GM21447 (cell line): Measurements from ENCODE around the gene HIPK2.

Experiments used
- ATAC-seq: cut with Tn5 transposase; IDR thresholded peaks from one replicate; pipeline ENCODE4 v1.9.1; 2021; ENCODE audit not compliant: unreplicated experiment

The HIPK2 gene

GRCh38 chr7:139544645-139545044, 233.2 kb downstream of the HIPK2 start:
- ATAC-seq: no peak

GRCh38 chr7:139543801-139544603, 233.8 kb downstream of the HIPK2 start:
- ATAC-seq: no peak

- ATAC-seq: no peak
Measured at GRCh38 chr7:139542308-139543151, 235.3 kb downstream of the HIPK2 start.

- no peak for ATAC-seq
Measured at GRCh38 chr7:139541600-139542307, 236.0 kb downstream of the HIPK2 start.

- no peak for ATAC-seq
Measured at GRCh38 chr7:139540203-139540602, 237.6 kb downstream of the HIPK2 start.

GRCh38 chr7:139538881-139539635, 238.7 kb downstream of the HIPK2 start:
- ATAC-seq: no peak

- ATAC-seq: no peak
Measured at GRCh38 chr7:139536152-139536551, 241.6 kb downstream of the HIPK2 start.

GRCh38 chr7:139534966-139535651, 242.7 kb downstream of the HIPK2 start:
- ATAC-seq: no peak

GRCh38 chr7:139534096-139534495, 243.7 kb downstream of the HIPK2 start:
- no peak for ATAC-seq

- no peak for ATAC-seq
Measured at GRCh38 chr7:139532636-139533155, 245.1 kb downstream of the HIPK2 start.

- no peak for ATAC-seq
Measured at GRCh38 chr7:139531094-139531493, 246.7 kb downstream of the HIPK2 start.

GRCh38 chr7:139526578-139527544, 250.9 kb downstream of the HIPK2 start:
- no peak for ATAC-seq

GRCh38 chr7:139525750-139526149, 252.0 kb downstream of the HIPK2 start:
- ATAC-seq: no peak

GRCh38 chr7:139525239-139525638, 252.6 kb downstream of the HIPK2 start:
- ATAC-seq: no peak

GRCh38 chr7:139523968-139524815, 253.6 kb downstream of the HIPK2 start:
- no peak for ATAC-seq

- no peak for ATAC-seq
Measured at GRCh38 chr7:139523199-139523941, 254.4 kb downstream of the HIPK2 start, which contains the start of gene CLEC2L. Gene CLEC2L, plus strand, starts transcription at chr7:139523685. Its CDS starts 243 bp downstream, at chr7:139523928.

- no peak for ATAC-seq
Measured at GRCh38 chr7:139522830-139523198, 255.0 kb downstream of the HIPK2 start.
